ENCODE data around the gene SAMD9L. TPM values are rescaled to one million over a fixed set of nuclear protein-coding genes. Genes with fewer than 3 reads are reported as not detected.
"Not testable (repeated sequence)": the region's sequence is repeated elsewhere in the genome, so short reads cannot be mapped to it uniquely, and the experiment has no call there.

SAMD9L gene
- total RNA-seq, 1 experiment from 2014 or later: not detected

- H3K4me3 ChIP-seq (ENCODE audit: insufficient read depth, low read depth, low read length); H3K27me3 ChIP-seq (ENCODE audit: control insufficient read depth, insufficient read depth, low read length); DNase-seq; H3K36me3 ChIP-seq (replicated peaks; ENCODE audit: control insufficient read depth, insufficient read depth, low read length): not testable (repeated sequence)
Observed at GRCh38 chr7:93123532-93123931, 24.7 kb downstream of the SAMD9L start.

DNA sequence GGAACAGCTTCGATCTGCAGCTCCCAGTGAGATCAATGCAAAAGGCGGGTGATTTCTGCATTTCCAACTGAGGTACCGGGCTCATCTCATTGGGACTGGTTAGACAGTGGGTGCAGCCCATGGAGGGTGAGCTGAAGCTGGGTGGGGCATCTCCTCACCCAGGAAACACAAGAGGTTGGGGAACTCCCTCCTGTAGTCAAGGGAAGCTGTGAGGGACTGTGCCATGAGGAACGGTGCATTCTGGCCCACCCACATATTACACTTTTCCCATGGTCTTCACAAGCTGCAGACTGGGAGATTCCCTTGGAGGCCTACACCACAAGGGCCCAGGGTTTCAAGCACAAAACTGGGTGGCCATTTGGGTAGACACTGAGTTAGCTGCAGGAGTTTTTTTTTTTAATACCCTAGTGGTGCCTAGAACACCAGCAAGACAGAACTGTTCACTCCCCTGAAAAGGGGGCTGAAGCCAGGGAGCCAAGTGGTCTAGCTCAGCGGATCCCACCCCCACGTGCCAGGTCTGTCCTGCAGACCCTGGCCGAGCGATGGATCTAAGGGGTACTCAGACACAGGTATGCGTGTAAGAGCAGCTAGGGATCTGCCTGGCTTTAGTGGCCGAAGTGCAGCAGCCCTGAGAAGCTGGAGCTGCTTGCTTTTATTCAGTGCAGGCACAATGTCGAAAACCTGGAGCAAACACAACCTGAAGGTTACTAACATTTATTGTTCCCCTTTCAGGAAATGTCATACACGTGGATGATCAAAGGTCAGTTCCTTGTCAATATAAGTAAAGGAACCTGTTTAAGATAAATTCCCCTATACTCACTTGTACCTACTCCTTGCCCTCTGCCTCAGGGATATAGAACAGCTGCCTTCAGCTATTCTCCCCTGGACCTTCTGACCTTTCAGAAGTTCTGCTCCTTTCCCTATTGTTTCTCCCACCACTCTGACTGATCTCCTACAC, 27.3 kb downstream of the SAMD9L start:
- DNase-seq: no peak
- Histone ChIP-seq H3K27me3 (ENCODE audit: control insufficient read depth, insufficient read depth, low read length) (no peaks in the 10 kb centered on the region), H3K36me3 (replicated peaks; ENCODE audit: control insufficient read depth, insufficient read depth, low read length) (no peaks in the 10 kb centered on the region), H3K4me3 (ENCODE audit: insufficient read depth, low read depth, low read length) (no peak overlapping the region)

- Histone ChIP-seq H3K27me3 (ENCODE audit: control insufficient read depth, insufficient read depth, low read length) (no peaks in the 10 kb centered on the region), H3K4me3 (ENCODE audit: insufficient read depth, low read depth, low read length) (no peak overlapping the region), H3K36me3 (replicated peaks; ENCODE audit: control insufficient read depth, insufficient read depth, low read length) (no peaks in the 10 kb centered on the region)
- no peak for DNase-seq
Observed at GRCh38 chr7:93119191-93119905, 28.8 kb downstream of the SAMD9L start.

GRCh38 chr7:93117852-93118530, 30.2 kb downstream of the SAMD9L start, which contains the start of gene SAMD9:
Gene SAMD9, minus strand, starts transcription at chr7:93117979. Its CDS starts 11,882 bp downstream, at chr7:93106097.
- H3K4me3 ChIP-seq (ENCODE audit: insufficient read depth, low read depth, low read length): no peak within 1 kb of the TSS
- DNase-seq: peak; percentile 17
- H3K36me3 ChIP-seq (replicated peaks; ENCODE audit: control insufficient read depth, insufficient read depth, low read length): no peaks in the 10 kb centered on the region
- no peaks in the 10 kb centered on the region for H3K27me3 ChIP-seq (ENCODE audit: control insufficient read depth, insufficient read depth, low read length)

DNA sequence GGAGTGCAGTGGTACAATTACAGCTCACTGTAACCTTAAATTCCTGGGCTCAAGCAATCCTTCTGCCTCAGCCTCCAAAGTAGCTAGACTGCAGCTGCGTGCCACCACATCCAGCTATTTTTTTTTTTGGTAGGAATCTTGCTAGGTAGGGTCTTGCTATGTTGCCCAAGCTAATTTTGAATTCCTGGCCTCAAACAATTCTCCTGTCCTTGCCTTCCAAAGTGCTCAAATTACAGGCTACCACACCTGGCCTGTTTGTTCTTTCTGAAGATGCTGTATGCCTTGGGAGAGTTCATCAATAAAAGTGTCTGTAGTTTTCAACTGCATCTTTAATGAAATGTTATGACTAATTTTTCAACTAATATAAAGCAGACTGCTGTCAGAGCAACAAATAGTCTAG, 30.9 kb downstream of the SAMD9L start:
- DNase-seq: no peak
- H3K4me3 ChIP-seq (ENCODE audit: insufficient read depth, low read depth, low read length): no peak overlapping the region
- no peaks in the 10 kb centered on the region for H3K27me3 ChIP-seq (ENCODE audit: control insufficient read depth, insufficient read depth, low read length)
- no peaks in the 10 kb centered on the region for H3K36me3 ChIP-seq (replicated peaks; ENCODE audit: control insufficient read depth, insufficient read depth, low read length)

DNA sequence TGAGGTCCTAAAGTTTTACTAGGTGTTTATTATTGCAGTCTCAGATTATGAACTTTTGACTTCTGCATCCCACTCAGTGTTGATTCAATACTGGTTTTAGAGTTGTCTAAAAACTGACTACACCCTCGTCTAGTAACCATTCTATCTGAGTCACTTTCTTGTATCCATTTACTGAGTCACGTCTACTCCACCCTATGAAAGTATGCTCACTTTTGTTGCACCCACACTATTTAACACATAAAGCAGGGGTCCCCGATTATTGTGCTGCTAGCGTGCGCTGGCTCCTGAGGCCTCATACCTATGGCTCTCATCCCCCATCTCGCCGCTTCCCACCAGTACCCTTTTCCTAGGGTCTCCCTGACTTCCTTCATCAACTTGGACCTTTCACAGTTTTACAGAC, 32.4 kb downstream of the SAMD9L start:
- Histone ChIP-seq H3K27me3 (ENCODE audit: control insufficient read depth, insufficient read depth, low read length) (no peaks in the 10 kb centered on the region), H3K36me3 (replicated peaks; ENCODE audit: control insufficient read depth, insufficient read depth, low read length) (no peaks in the 10 kb centered on the region), H3K4me3 (ENCODE audit: insufficient read depth, low read depth, low read length) (no peak overlapping the region)
- DNase-seq: no peak

- DNase-seq: no peak
- Histone ChIP-seq H3K36me3 (replicated peaks; ENCODE audit: control insufficient read depth, insufficient read depth, low read length) (no peaks in the 10 kb centered on the region), H3K4me3 (ENCODE audit: insufficient read depth, low read depth, low read length) (no peak overlapping the region), H3K27me3 (ENCODE audit: control insufficient read depth, insufficient read depth, low read length) (no peaks in the 10 kb centered on the region; the same call in 1 of the 2 replicates)
Observed at GRCh38 chr7:93108003-93108402, 40.2 kb downstream of the SAMD9L start.

- H3K36me3 ChIP-seq (replicated peaks; ENCODE audit: control insufficient read depth, insufficient read depth, low read length): no peaks in the 10 kb centered on the region
- H3K4me3 ChIP-seq (ENCODE audit: insufficient read depth, low read depth, low read length): no peak overlapping the region
- DNase-seq: no peak
- no peaks in the 10 kb centered on the region; the same call in 1 of the 2 replicates for H3K27me3 ChIP-seq (ENCODE audit: control insufficient read depth, insufficient read depth, low read length)
Observed at GRCh38 chr7:93097388-93097787, 50.8 kb downstream of the SAMD9L start.

GRCh38 chr7:93092757-93093370, 55.3 kb downstream of the SAMD9L start:
- Histone ChIP-seq H3K4me3 (ENCODE audit: insufficient read depth, low read depth, low read length) (no peak overlapping the region), H3K36me3 (replicated peaks; ENCODE audit: control insufficient read depth, insufficient read depth, low read length) (no peaks in the 10 kb centered on the region), H3K27me3 (ENCODE audit: control insufficient read depth, insufficient read depth, low read length) (no peaks in the 10 kb centered on the region)
- peak; percentile 19 for DNase-seq

Other genes with a start within 250 kb of the SAMD9L start
- 0.04 and 0.10 TPM in 2 replicates for gene SAMD9, start 30.4 kb downstream of the SAMD9L start, total RNA-seq (2014; rRNA removed; shearing (Covaris generic))
- not detected in 2 replicates for gene HEPACAM2, start 78.1 kb upstream of the SAMD9L start, total RNA-seq (2014; rRNA removed; shearing (Covaris generic))
- 10.4 and 11.0 TPM in 2 replicates for gene VPS50, start 84.0 kb upstream of the SAMD9L start, total RNA-seq (2014; rRNA removed; shearing (Covaris generic))

Measured in H7 (cell line).